Tibial artery (tissue), 4 donors: ENCODE measurements around the gene RECQL5.
"Not testable (repeated sequence)": the region's sequence is repeated elsewhere in the genome, so short reads cannot be mapped to it uniquely, and the experiment has no call there.

Source experiments
- DNase-seq, 2 donors: peaks; one replicate each; pipeline ENCODE4 v3.0.0-alpha.2; 2019
- H3K27ac ChIP-seq, 2 donors: fragments of 200-600 bp; sonication (generic) in 1 of 2; 1 replicate in 1 of 2; 2 replicates in 1 of 2; pipeline ENCODE4 v1.5.1; 2018 to 2019; ENCODE audit warnings: mild to moderate bottlenecking in 1 of 2
- H3K27me3 ChIP-seq, 2 donors: fragments of 200-600 bp; sonication (generic) in 1 of 2; one replicate each; pipeline versions ENCODE4 v1.5.1 to v1.6.0; 2016 to 2019
- H3K36me3 ChIP-seq, 3 donors: fragments of 200-600 bp; sonication (generic) in 2 of 3; one replicate each; pipeline ENCODE4 v1.5.1; 2016 to 2019; ENCODE audit warnings: mild to moderate bottlenecking in 2 of 3
- H3K4me1 ChIP-seq, 4 donors: fragments of 200-600 bp; sonication (generic) in 2 of 4; 1 replicate in 3 of 4; 2 replicates in 1 of 4; pipeline ENCODE4 v1.5.1; 2016 to 2019
- H3K4me3 ChIP-seq, 2 donors: fragments of 200-600 bp; sonication (generic) in 1 of 2; 1 replicate in 1 of 2; 2 replicates in 1 of 2; pipeline ENCODE4 v1.5.1; 2018 to 2019; ENCODE audit warnings: mild to moderate bottlenecking in 2 of 2
- H3K9me3 ChIP-seq, 3 donors: fragments of 200-600 bp; sonication (generic) in 1 of 3; one replicate each; pipeline ENCODE4 v1.5.1; 2016 to 2019
- intact Hi-C: fragments of 100-400 bp; cut with DNase I; formaldehyde crosslinking; loops from one replicate; pipeline ENCODE4 v1.15.0; 2023; ENCODE audit warnings: low total_unique reads
- TF ChIP-seq, protein P1 (sequence below), 2 experiments: fragments of 200-600 bp in 1 of 2; fragments of 450-650 bp in 1 of 2; IDR thresholded peaks; one replicate each; pipeline ENCODE4 v1.5.1; 2017 to 2019; ENCODE audit warnings: antibody characterized with exemption in 2 of 2, mild to moderate bottlenecking in 1 of 2, moderate library complexity in 1 of 2

The RECQL5 gene

DNA sequence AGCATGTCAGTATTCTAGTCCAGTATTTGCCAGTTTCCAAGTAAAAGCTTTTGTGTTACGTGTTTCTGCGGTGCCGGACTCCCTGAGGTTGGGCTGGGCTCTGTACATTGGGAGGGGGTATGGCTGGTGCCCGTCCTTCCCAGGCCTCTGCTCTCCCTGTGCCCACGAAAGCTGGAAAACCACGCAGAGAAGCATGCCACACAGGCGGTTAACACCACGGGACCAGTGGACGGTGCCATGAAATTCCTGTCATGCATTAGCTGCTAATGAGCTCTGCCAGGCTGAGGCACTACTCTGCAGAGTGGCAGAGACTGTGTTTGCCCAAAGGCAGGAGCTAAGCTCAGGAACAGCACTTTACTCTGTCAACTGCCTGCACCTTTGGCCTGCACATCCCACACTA, 25.6 kb downstream of the RECQL5 start:
- Histone ChIP-seq H3K27me3 (no peaks in the 10 kb centered on the region), H3K4me1 (peaks cover 0 to 5% (median 0%) of the 10 kb centered on the region in 4 donors), H3K4me3 (no peak overlapping the region), H3K36me3 (peaks cover 0 to 57% (median 18%) of the 10 kb centered on the region in 3 donors), H3K9me3 (no peaks in the 10 kb centered on the region), H3K27ac (no peak overlapping the region)
- intact Hi-C loops: no loop called here
- TF ChIP-seq, protein P1, sequence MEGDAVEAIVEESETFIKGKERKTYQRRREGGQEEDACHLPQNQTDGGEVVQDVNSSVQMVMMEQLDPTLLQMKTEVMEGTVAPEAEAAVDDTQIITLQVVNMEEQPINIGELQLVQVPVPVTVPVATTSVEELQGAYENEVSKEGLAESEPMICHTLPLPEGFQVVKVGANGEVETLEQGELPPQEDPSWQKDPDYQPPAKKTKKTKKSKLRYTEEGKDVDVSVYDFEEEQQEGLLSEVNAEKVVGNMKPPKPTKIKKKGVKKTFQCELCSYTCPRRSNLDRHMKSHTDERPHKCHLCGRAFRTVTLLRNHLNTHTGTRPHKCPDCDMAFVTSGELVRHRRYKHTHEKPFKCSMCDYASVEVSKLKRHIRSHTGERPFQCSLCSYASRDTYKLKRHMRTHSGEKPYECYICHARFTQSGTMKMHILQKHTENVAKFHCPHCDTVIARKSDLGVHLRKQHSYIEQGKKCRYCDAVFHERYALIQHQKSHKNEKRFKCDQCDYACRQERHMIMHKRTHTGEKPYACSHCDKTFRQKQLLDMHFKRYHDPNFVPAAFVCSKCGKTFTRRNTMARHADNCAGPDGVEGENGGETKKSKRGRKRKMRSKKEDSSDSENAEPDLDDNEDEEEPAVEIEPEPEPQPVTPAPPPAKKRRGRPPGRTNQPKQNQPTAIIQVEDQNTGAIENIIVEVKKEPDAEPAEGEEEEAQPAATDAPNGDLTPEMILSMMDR (IDR thresholded peaks at IDR 0.05): no peak
- DNase-seq: no peak

DNA sequence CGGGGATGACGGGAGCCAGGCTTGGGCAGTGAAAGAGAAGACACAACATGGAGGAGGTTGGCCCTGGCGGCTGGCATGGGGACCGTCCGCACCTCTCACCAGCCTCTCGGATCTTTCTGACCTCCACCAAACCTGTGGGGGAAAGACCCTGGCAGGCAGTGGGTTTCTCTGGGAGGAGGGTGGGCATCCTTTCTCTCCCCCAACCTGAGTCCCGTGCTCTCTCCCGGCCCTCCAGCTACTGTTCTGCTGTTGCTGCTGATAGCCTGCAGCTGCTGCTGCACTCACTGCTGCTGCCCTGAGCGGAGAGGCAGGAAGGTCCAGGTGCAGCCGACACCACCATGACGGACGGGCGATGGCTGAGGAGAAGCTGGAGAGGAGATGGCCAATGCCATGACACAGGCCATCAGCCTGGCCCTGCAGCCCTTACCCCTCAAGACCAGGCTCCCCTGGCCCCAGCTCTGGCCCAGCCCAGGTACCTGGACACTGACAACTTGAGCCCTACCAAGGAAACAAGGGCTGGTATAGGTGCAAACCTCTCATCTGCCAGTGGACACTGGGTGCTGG, 26.3 kb downstream of the RECQL5 start:
- no peak for DNase-seq
- intact Hi-C loops: no loop called here
- Histone ChIP-seq H3K9me3 (no peaks in the 10 kb centered on the region), H3K36me3 (peaks cover 0 to 56% (median 18%) of the 10 kb centered on the region in 3 donors), H3K4me1 (peaks cover 0 to 5% (median 0%) of the 10 kb centered on the region in 4 donors), H3K4me3 (no peak overlapping the region), H3K27ac (no peak overlapping the region), H3K27me3 (no peaks in the 10 kb centered on the region)
- TF ChIP-seq, protein P1 (IDR thresholded peaks at IDR 0.05): no peak

DNA sequence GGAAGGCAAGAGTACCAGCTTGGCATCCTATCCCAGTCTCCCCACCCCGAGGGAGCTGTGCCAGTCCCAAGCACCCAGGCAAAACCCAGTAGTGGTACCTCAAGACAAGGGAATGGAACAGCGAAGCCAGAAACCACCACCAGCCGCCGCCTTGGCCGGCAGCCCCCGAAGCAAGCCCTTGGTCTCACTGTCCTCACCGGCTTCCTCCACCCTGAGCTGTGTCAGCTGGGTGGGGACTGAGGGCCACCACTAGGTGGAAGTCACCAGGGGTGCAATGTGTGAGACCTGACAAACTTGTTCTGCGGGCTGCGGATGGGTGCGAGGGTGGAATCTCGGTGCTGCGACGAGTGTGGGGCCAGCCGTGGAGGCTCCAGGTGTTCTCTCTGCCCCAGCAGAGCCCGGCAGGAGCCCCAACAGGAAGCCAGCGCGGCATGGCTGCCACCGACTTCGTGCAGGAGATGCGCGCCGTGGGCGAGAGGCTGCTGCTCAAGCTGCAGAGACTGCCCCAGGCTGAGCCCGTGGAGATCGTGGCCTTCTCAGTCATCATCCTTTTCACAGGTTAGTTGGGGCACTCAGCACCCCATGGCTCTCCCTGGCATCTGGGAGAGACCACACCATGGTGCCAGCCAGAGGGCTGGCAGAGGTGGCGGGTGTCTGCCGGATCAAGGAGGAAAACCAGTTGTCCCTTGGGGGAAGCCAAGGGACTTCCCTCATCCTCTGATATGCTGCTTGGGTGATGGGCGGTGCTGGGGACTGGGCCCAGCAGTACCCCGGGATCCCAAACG, 27.0 kb downstream of the RECQL5 start:
- no peaks in the 10 kb centered on the region for H3K9me3 ChIP-seq
- peaks cover 0 to 56% (median 18%) of the 10 kb centered on the region in 3 donors for H3K36me3 ChIP-seq
- intact Hi-C loops: no loop called here
- H3K4me3 ChIP-seq: no peak overlapping the region
- H3K4me1 ChIP-seq: peaks cover 0 to 5% (median 0%) of the 10 kb centered on the region in 4 donors
- no peak for DNase-seq
- TF ChIP-seq, protein P1 (IDR thresholded peaks at IDR 0.05): no peak
- no peaks in the 10 kb centered on the region for H3K27me3 ChIP-seq
- H3K27ac ChIP-seq: no peak overlapping the region

DNA sequence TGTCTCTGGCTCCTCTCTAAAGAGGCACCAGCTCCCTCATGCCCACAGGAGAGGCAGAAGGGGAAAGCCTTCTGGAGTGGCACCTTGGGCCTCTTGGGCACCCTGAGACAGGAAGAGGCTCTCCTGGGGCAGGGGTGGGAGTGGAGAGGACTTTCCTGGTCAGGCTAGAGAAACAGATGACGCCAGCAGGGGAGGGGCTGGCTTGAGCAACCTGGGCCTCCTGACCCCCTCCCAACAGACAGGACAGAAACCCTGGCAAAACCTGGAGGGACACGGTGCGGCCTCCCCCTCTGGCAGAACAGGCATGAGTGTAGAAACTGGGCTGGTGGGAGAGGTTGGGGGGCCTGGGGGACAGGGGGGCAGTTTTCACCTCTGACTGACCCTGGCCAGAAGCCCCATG, 27.6 kb downstream of the RECQL5 start:
- intact Hi-C loops: no loop called here
- Histone ChIP-seq H3K27ac (no peak overlapping the region), H3K4me3 (no peak overlapping the region), H3K36me3 (peaks cover 0 to 56% (median 18%) of the 10 kb centered on the region in 3 donors), H3K27me3 (no peaks in the 10 kb centered on the region), H3K4me1 (peaks cover 0 to 9% (median under 1%) of the 10 kb centered on the region in 4 donors), H3K9me3 (no peaks in the 10 kb centered on the region)
- TF ChIP-seq, protein P1 (IDR thresholded peaks at IDR 0.05): no peak
- no peak for DNase-seq

DNA sequence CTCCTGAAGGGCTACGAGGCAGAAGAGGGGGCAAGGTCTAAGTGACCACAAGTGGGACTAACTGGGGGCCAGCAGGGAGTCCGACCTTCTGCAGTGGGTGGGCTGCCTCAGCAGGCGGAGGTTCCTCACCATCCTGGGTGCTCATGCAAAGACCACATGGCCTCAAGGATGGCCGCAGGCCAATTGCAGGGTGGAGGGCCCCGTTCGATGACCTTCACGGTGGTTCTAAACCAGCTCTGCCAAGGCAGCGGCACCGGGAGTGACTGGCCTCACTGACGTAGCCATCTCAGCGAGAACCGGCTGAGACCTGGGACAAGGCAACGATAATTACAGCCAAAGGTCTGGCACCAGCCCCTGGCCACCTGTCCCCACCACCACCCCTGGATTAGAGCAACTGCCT, 28.1 kb downstream of the RECQL5 start:
- DNase-seq: peak in 1 of 2 donors; percentile 64

DNA sequence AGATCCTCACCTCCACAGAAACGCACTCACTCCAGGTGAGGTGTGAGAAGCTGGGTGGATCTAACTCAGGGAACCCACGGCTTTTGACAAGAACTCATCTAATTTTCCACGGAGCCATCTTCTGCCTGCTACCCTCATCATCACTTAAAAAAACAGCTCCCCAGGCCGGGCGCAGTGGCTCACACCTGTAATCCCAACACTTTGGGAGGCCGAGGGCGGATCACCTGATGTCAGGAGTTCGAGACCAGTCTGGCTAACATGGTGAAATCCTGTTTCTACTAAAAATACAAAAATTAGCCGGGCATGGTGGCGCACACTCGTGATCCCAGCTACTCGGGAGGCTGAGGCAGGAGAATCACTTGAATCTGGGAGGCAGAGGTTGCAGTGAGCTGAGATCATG, 28.9 kb downstream of the RECQL5 start:
- H3K4me3 ChIP-seq, DNase-seq, H3K27ac ChIP-seq, H3K27me3 ChIP-seq, H3K9me3 ChIP-seq, intact Hi-C loops: not testable (repeated sequence)
- Histone ChIP-seq H3K36me3 (peaks cover 0 to 52% (median 8%) of the 10 kb centered on the region in 3 donors), H3K4me1 (peaks cover 10 to 18% (median 14%) of the 10 kb centered on the region in 4 donors)

More for the DNA sequence above, 28.1 kb downstream of the RECQL5 start:
- no peaks in the 10 kb centered on the region for H3K9me3 ChIP-seq
- H3K36me3 ChIP-seq: peaks cover 0 to 56% (median 16%) of the 10 kb centered on the region in 3 donors
- peaks cover 4 to 9% (median 5%) of the 10 kb centered on the region in 4 donors for H3K4me1 ChIP-seq
- no peak overlapping the region for H3K4me3 ChIP-seq
- no peaks in the 10 kb centered on the region for H3K27me3 ChIP-seq
- intact Hi-C loops: no loop called here
- H3K27ac ChIP-seq: no peak overlapping the region
- TF ChIP-seq, protein P1 (IDR thresholded peaks at IDR 0.05): no peak
